Spinal cord (tissue), 10 donors: ENCODE data around the gene SYCP2L. TPM values are rescaled to one million over a fixed set of nuclear protein-coding genes. Genes with fewer than 3 reads are reported as not detected.
"Not testable (repeated sequence)": the region's sequence is repeated elsewhere in the genome, so short reads cannot be mapped to it uniquely, and the experiment has no call there.

Experiments
- DNase-seq, 6 donors: peaks; one replicate each; pipeline versions ENCODE4 v3.0.0 to v3.0.0-alpha.2; 2013 to 2015; ENCODE audit warnings: low spot score in 6 of 6, low read depth in 4 of 6
- H3K27ac ChIP-seq: one replicate; pipeline ENCODE4 v1.5.1; 2013; ENCODE audit warnings: low read depth, low read length, control low read depth
- H3K27me3 ChIP-seq: one replicate; pipeline ENCODE4 v1.6.1; 2013; ENCODE audit warnings: low read length; ENCODE audit not compliant: control insufficient read depth, insufficient read depth
- H3K36me3 ChIP-seq: one replicate; pipeline ENCODE4 v1.6.1; 2013; ENCODE audit warnings: low read length; ENCODE audit not compliant: control insufficient read depth, insufficient read depth
- H3K4me1 ChIP-seq: one replicate; pipeline ENCODE4 v1.6.1; 2013; ENCODE audit warnings: low read length; ENCODE audit not compliant: control insufficient read depth, insufficient read depth
- H3K4me3 ChIP-seq: one replicate; pipeline ENCODE4 v1.5.1; 2013; ENCODE audit warnings: low read depth, low read length, control low read depth
- H3K9me3 ChIP-seq: one replicate; pipeline ENCODE4 v1.6.1; 2013; ENCODE audit warnings: low read length; ENCODE audit not compliant: control insufficient read depth, insufficient read depth
- WGBS: methylation state at CpG from one replicate; pipeline ENCODE4 v1.1.5; 2013; ENCODE audit warnings: missing lambda C conversion rate; ENCODE audit not compliant: insufficient coverage; 5-methylcytosine and 5-hydroxymethylcytosine counted together
- polyA plus RNA-seq, 2 donors: library from polyadenylated mRNA; unstranded; fragments of 120-200 nt; gene quantifications; one replicate each; pipeline ENCODE4 v1.2.1, GENCODE V29; 2013; ENCODE audit not compliant: insufficient read length in 2 of 2
- total RNA-seq, 2 donors: library from RNA; depleted of rRNA in 1 of 2; stranded (reverse); fragments of 120-200 nt in 1 of 2; fragments of >200 nt in 1 of 2; gene quantifications; one replicate each; pipeline versions ENCODE4 v1.2.3 to v1.2.4, GENCODE V29; 2013 to 2014
- donor health status: healthy.

Gene SYCP2L
- total and polyA plus RNA-seq, 4 donors: 2.8 to 5.9 (median 4.2) TPM

DNA sequence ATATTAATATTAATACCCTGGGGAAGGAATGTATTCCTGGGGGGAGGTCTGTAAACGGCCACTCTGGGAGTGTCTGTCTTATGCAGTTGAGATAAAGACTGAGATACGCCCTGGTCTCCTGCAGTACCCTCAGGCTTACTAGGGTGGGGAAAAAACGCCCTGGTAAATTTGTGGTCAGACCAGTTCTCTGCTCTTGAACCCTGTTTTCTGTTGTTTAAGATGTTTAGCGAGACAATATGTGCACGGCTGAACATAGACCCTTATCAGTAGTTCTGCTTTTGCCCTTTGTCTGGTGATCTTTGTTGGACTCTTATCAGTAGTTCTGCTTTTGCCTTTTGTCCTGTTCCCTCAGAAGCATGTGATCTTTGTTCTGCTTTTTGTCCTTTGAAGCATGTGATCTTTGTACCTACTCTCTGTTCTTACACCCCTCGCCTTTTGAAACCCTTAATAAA lies 33.0 kb upstream of the SYCP2L start:
- 94% methylated on average over 4 of the region's 6 CpGs for WGBS
- H3K9me3 ChIP-seq, H3K4me3 ChIP-seq, H3K4me1 ChIP-seq, H3K27ac ChIP-seq, H3K36me3 ChIP-seq, H3K27me3 ChIP-seq, DNase-seq: not testable (repeated sequence)

GRCh38 chr6:10854922-10855632 lies 31.8 kb upstream of the SYCP2L start:
- 79% methylated on average over 6 of the region's 7 CpGs for WGBS
- DNase-seq: no peak
- Histone ChIP-seq H3K36me3 (no peaks in the 10 kb centered on the region), H3K9me3 (no peaks in the 10 kb centered on the region), H3K4me3 (no peak overlapping the region), H3K4me1 (no peaks in the 10 kb centered on the region), H3K27me3 (no peaks in the 10 kb centered on the region), H3K27ac (no peak overlapping the region)

DNA sequence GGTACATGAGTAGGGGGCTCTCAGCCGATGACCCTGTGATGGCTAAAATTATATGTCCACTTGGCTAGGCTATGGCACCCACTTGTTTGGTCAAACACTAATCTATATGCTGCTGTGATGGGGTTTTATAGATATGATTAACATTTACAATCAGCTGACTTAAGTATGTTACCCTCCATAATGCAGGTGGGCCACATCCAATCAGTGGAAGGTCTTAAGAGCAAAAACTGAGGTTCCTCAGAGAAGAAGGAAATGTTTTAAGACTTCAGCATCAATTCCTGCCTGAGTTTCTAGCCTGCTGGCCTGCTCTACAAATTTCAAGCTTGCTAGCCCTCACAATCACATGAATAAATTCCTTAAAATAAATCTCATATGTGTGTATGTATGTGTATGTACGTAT lies 29.6 kb upstream of the SYCP2L start:
- Histone ChIP-seq H3K4me1 (no peaks in the 10 kb centered on the region), H3K27ac (no peak overlapping the region), H3K4me3 (no peak overlapping the region), H3K36me3 (no peaks in the 10 kb centered on the region), H3K9me3 (no peaks in the 10 kb centered on the region), H3K27me3 (no peaks in the 10 kb centered on the region)
- WGBS: no CpG with 5 or more reads among the region's 2 CpGs
- no peak for DNase-seq

GRCh38 chr6:10861086-10861485 lies 25.8 kb upstream of the SYCP2L start:
- no peaks in the 10 kb centered on the region for H3K36me3 ChIP-seq
- no peaks in the 10 kb centered on the region for H3K9me3 ChIP-seq
- H3K27ac ChIP-seq: no peak overlapping the region
- DNase-seq: no peak
- no peak overlapping the region for H3K4me3 ChIP-seq
- H3K4me1 ChIP-seq: no peaks in the 10 kb centered on the region
- WGBS: no CpG with 5 or more reads among the region's 2 CpGs
- no peaks in the 10 kb centered on the region for H3K27me3 ChIP-seq

DNA sequence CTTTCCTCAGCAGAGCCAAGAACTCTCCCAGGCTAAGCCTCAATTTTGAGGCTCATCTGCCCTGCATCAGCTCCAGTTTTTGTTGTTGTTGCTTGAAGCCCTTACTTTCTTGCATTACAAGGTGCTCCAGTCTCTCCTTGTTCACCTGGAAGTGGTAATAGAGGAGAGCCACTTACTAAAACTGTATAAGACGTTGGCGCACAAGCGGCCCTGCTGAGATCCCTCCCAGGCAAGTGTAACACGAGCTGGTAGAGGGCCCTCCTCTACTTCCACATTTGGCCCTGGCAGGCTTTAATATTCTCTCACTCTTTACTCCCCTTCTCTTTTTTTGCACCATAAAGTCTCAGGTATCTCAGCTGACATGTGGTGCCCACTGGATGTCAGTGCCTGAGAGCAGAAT lies 24.5 kb upstream of the SYCP2L start:
- no peak for DNase-seq

GRCh38 chr6:10863031-10863430 lies 23.8 kb upstream of the SYCP2L start:
- 100% methylated on average over 4 of the region's 7 CpGs for WGBS
- H3K27ac ChIP-seq, H3K27me3 ChIP-seq, H3K4me1 ChIP-seq, H3K9me3 ChIP-seq, H3K36me3 ChIP-seq, H3K4me3 ChIP-seq, DNase-seq: not testable (repeated sequence)

More for the DNA sequence above, 24.5 kb upstream of the SYCP2L start:
- Histone ChIP-seq H3K36me3 (no peaks in the 10 kb centered on the region), H3K4me3 (no peak overlapping the region), H3K4me1 (no peaks in the 10 kb centered on the region), H3K27me3 (no peaks in the 10 kb centered on the region), H3K9me3 (no peaks in the 10 kb centered on the region), H3K27ac (no peak overlapping the region)
- 61% methylated on average over 4 of the region's 4 CpGs for WGBS

DNA sequence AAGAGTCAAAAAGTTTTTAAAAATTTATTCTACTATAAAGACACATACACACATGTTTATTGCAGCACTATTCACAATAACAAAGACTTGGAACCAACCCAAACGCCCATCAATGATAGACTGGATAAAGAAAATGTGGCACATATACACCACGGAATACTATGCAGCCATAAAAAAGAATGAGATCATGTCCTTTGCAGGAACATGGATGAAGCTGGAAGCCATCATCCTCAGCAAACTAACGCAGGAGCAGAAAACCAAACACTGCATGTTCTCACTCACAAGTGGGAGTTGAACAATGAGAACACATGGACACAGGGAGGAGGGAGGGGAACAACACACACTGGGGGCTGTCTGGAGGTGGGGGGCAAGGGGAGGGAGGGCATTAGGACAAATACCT lies 20.1 kb upstream of the SYCP2L start:
- not testable (repeated sequence) for H3K27ac ChIP-seq, H3K9me3 ChIP-seq, H3K4me1 ChIP-seq, H3K27me3 ChIP-seq, H3K4me3 ChIP-seq, DNase-seq, H3K36me3 ChIP-seq
- 100% methylated on average over 1 of the region's 3 CpGs for WGBS

GRCh38 chr6:10867952-10868351 lies 18.9 kb upstream of the SYCP2L start:
- H3K4me3 ChIP-seq: no peak overlapping the region
- H3K4me1 ChIP-seq: no peaks in the 10 kb centered on the region
- H3K36me3 ChIP-seq: no peaks in the 10 kb centered on the region
- no peaks in the 10 kb centered on the region for H3K27me3 ChIP-seq
- H3K27ac ChIP-seq: no peak overlapping the region
- DNase-seq: no peak
- 96% methylated on average over 2 of the region's 3 CpGs for WGBS
- H3K9me3 ChIP-seq: no peaks in the 10 kb centered on the region

DNA sequence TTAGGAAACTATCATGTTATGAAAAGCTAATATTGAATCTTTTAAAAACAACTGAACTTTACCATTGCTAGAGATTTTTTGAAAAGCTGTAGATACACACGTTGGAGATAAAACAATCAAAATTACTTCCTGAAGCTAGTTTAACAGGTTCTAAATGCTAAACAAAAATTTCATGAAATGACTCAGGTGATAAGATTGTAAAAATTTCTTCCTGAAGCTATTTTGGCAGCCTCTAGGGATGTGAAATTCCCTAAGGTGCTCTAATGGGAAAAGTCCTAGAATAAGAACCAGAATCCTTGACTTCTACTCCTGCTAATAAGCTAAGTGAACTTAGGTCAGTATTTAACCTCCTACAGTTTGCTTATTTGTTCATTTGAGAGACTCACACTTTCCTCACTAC lies 13.5 kb upstream of the SYCP2L start:
- Histone ChIP-seq H3K27ac (no peak overlapping the region), H3K9me3 (no peaks in the 10 kb centered on the region), H3K36me3 (no peaks in the 10 kb centered on the region), H3K27me3 (no peaks in the 10 kb centered on the region), H3K4me1 (no peaks in the 10 kb centered on the region), H3K4me3 (no peak overlapping the region)
- WGBS: no CpG with 5 or more reads among the region's 1 CpG
- no peak for DNase-seq

DNA sequence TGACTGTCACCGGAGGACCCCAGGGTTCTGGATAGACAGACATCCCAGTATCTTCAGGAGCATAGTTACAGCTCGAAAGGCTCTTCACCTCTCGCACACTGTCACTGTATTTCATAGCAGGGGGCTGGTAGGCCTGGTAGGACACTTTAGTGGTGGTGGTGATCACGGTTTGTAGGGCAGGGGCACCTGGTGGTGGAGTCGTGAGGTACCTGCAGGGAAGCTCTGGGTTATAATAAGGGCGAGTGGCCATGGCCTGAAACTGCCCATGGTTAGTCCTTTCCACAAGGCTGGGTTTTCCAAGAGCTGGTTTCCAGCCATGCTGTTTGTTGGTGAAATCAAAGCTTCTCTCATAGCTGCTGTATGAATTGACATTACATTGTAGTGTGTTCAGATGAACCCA lies 12.6 kb upstream of the SYCP2L start:
- no peak overlapping the region for H3K4me3 ChIP-seq
- WGBS: 67% methylated on average over 5 of the region's 6 CpGs
- no peaks in the 10 kb centered on the region for H3K9me3 ChIP-seq

More for the DNA sequence above, 12.6 kb upstream of the SYCP2L start:
- no peaks in the 10 kb centered on the region for H3K4me1 ChIP-seq
- H3K36me3 ChIP-seq: no peaks in the 10 kb centered on the region
- no peak for DNase-seq
- H3K27ac ChIP-seq: no peak overlapping the region
- H3K27me3 ChIP-seq: no peaks in the 10 kb centered on the region
